ENCODE results near the gene SAMHD1.
"Not testable (repeated sequence)": the region's sequence is repeated elsewhere in the genome, so short reads cannot be mapped to it uniquely, and the experiment has no call there.

The SAMHD1 gene

DNA sequence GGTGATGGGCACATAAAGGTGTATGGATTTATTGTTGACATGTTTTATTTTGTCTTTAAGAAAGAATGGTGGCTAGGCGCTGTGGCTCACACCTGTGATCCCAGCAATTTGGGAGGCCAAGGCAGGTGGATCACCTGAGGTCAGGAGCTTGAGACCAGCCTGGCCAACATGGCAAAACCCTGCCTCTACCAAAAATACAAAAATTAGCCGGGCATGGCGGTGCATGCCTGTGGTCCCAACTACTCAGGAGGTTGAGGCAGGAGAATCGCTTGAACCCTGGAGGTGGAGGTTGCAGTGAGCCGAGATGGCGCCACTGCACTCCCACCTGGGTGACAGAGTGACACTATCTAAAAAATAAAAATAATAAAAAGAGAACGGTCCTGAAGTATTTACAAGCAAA is 45.4 kb downstream of the SAMHD1 start:
- DNase-seq: not testable (repeated sequence)

DNA sequence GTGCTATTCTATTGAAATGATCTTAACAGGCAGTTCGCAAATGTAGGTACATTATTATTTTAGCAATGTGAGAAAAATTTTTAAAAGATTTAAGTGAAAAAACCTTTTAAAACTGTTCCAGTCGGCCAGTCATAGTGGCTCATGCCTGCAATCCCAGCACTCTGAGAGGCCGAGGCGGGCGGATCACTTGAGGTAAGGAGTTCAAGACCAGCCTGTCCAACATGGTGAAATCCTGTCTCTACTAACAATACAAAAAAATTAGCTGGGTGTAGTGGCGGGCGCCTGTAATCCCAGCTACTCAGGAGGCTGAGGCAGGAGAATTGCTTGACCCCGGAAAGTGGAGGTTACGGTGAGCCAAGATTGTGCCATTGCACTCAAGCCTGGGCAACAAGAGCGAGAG is 45.9 kb downstream of the SAMHD1 start:
- DNase-seq: not testable (repeated sequence)

DNA sequence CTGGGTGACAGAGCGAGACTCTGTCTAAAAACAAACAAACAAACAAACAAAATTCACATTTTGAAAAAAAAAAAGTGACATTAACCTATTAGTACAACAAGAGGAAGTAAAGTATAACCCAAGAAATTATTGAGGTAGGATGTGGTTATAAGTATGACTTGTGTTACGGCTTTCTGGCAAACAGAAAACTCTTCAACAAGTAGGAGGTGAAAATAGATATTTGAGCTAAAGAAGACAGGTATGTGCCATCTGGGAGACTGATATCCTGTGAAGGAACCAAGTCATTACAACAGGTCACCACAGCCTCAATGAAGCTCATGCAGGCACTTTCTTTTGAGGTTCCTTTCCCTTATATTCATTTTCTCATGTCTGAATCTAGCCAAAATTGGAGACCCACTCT is 46.8 kb downstream of the SAMHD1 start:
- no peak for DNase-seq

DNA sequence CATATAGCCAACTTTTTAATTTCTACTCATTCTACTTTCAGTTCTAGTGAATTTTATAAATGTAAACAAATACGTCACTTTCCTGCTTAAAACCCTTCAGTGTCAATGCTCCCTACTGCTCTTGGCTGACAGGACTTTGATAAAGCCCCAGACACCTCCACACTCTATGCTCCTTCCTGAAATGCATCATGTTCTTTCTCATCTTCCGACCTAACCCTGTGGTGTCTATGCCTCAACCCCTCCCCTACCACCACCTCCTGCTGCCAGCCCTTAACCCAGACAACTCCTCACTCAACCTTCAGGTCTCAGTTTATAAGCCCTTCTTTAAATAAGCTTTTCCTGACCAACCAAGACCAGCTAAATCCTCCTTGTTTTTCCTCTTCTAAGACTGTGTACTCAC is 56.5 kb downstream of the SAMHD1 start:
- DNase-seq: no peak

DNA sequence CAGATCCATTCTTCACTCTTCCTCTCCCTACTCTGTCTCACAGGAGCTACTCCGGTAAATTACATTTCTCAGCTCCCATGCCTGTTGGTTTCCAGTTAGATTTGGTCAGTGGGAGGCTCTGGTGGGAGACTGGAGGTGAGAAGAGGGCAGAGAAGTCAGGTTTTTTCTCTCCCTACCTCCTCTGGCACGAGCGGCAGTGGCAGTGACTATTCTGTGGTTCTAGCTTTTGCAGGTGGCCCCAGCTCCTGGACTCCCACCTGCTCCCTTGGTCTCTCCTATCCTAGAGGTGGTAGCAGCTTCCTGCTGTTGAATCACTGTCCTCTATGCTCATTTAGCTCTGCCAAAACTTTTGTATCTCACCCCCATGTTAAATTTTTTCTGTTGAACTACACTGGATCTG is 57.7 kb downstream of the SAMHD1 start:
- DNase-seq: no peak

DNA sequence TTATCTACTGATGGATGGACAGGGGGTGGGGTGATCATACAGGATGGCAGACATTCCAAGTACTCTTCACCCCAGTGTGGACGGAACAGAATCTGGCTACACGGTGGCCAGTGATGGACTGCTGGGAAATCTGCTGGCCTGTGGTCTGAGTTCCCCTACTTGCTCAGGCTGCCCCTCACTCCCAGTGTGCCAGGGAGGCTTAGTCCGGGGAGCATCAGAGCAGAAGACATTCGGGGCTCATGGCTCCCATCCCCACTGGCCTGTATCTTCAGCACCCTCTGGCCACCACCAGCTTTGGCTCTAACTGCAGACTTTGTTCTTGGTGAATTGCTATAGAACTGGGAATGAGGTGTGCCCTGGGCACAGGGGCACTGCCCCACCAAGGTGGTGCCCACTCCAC is 60.3 kb downstream of the SAMHD1 start:
- no peak for DNase-seq

DNA sequence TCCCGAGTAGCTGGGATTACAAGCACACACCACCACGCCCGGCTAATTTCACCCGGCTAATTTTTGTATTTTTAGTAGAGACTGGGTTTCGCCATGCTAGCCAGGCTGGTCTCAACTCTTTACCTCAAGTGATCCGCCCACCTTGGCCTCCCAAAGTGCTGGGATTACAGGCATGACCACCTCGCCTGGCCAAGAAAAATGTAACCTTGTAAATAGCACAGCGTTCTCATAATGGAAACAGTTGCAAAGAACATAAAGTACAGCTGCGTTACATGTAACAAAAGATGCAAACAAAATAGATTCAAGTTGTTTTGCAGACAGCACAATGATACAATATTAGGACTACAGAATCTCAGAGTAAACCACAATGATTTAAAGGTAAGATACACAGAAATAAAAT is 60.9 kb downstream of the SAMHD1 start:
- no peak for DNase-seq

DNA sequence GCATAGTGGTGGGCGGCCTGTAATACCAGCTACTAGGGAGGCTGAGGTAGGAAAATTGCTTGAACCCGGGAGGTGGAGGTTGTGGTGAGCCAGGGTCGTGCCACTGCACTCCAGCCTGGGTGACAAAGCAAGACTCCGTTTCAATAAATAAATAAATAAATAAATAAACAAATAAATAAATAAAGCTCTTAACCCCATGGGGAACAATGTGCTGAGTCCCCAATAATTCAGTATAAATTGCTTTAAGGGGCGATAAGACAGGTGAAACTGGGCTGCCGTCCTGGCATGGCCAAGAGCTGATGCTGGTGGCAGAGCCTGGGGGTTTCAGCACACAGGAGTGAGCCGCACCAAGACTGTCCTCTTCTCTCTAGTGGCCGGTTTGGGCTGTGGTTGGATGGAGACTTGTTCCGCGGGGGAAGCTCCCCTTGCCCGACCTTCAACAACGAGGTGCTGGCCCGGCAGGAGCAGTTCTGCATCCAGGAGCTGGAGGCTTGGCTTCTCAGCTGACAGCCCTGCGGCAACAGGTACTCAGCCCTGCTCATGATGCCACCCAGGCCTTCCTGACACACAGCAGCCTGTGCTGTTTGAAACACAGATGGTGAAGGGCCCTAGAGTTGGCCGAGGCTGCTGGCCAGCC is 62.5 kb downstream of the SAMHD1 start:
- no peak for DNase-seq

DNA sequence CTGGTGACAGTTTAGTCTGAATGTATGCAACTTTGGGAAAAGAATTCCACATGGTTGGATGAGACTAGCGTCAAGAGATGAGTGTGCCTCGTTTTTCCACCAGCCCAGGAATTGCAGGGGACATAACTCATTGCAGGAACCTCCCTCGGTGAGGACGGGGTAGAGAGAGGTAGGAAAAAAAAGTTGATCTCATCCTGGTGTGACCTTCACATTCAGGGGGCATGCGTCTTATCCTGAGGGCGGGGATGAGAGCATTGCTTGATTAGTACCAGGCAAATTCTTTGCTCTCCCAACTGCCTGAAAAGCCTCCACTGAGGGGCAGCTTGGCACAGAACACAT is 63.8 kb downstream of the SAMHD1 start:
- DNase-seq: no peak

DNA sequence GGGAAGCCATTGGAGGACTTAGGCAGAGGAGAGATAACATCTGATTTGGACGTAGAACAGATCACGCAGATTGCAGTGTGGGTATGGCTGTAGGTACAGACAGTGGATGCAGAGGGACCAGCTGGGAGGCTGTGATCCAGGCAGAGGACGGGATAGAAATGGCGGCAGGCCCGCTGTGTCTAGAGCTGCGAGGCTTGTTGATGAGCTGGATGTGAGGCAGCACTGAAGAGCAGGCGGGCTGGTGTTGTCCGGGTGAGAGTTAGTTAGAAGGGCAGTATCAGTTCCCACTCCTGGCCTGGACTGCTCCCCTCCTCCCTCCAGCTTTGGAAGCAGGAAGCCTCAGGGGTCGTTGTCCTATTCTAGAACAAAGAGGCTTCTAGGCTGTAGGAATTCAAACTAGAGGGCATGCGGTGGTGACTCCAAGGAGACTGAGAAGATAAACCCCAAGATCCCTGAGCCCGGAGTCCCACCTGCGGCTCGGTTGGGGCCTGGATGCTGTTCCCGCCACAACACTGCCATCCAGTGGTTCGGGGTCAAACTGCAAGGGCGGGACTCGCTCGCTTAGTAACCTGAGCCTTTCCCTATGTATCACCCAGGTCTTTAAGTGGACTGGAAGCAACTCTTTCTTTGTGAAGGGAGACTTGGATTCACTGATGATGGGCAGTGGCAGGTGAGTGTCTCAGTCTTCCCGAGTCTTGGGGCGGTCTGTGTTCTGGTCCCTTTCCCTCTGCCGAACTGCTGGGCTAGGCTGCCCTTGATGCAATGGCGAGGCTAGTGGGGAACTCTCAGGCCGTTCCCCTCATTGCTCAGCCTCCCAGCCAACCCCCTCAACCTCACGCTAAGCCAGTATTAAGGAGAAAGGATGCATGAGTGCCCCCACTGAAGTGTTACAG is 64.4 kb downstream of the SAMHD1 start:
- peak; percentile 45 to 78 (median 58) for DNase-seq

DNA sequence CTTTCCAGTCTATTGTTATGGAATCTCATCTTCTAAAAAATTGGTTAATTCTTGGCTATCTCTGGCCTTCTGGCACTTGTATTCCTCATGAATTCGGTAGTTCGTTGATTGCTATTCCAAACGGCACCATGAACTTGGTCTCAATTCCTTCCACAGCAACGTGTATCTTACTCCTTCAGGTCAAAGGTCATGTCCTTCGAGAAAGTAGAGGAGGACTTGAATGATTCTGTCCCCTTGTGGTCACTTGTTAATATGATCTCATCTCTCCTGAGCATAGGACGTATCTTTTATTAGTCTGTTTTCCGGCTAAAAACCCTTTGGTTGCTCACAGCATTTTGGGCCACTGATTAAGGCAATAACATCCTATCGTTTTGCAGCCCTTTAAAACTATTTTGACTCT is 66.2 kb downstream of the SAMHD1 start:
- DNase-seq: no peak

DNA sequence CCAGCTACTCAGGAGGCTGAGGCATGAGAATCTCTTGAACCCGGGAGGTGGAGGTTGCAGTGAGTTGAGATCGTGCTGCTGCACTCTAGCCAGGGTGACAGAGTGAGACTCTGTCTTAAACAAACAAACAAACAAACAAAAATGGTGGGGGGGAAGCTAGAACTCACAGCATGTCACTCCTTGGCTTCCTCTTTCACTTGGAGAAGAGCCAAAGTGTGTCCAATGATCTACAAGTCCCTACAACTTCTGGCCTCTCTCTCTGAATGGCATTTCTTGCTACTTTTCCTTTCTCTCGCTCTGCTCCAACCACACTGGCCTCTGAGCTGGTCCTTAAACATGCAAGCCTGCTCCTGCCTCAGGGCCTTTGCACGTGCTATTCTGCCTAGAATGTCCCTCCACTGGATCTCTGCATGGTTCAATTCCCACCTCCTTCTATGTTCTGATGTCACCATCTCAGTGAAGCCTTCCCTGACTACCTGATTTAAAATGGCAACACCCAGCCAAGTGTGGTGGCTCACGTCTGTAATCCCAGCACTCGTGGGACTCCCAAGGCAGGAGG is 67.5 kb downstream of the SAMHD1 start:
- DNase-seq: no peak

DNA sequence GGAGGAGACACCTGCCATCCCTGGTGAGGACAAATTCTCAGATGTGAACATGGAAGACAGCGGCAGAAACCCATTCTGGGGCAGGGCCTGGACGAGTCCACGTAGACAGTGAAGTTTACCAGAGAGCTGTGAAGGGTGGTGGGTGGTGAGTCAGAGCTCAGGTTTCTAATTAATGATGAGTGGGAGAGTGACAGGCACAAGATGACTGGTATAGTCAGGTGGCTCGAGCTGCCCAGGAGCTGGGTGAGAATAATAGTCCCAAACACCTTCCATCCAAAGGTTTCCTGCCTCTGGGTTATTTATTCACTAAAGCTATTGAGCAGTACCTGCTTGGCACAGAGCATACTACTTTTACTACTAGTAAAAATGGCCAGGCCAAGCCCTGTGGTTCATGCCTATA is 69.6 kb downstream of the SAMHD1 start:
- DNase-seq: no peak

DNA sequence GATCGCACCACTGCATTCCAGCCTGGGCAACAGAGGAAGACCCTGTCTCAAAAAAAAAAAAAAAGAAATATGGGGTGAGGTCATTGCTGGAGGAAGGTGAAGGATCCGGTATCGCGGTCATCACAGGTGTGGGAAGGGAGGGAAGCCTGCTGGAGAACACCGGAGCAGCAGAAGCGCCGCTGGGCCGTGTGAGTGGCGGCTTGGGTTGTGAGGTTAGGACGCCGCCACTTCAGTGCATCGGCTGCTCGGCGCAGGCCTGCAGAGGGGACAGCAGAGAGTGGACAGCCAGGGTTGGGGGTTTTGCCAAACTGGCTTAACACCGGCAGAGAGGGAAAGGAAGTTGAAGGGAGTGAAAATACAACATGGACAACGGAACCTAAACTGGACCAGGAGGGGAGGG is 70.2 kb downstream of the SAMHD1 start:
- no peak for DNase-seq

DNA sequence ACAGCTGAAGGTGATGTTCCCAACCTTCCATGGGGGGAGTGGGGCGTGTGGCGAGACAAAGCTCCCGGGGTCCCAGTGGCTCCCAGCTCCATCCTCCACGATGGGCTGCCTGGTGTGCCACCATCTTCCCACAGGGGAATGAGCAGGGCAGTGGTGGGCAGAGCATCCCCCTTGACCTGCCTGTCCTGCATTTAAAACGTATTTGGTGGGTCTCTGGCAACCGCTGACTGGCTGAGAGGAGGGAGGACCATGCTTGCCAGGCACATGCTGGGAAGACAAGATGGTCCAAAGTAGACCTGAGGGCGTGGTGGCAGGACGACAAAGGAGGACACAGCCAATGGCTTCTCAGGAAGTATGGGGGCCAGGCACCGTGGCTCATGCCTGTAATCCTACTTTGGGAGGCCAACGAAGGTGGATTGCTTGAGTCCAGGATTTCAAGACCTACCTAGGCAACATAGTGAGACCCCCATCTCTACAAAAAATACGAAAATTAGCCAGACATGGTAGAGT is 70.7 kb downstream of the SAMHD1 start:
- no peak for DNase-seq

DNA sequence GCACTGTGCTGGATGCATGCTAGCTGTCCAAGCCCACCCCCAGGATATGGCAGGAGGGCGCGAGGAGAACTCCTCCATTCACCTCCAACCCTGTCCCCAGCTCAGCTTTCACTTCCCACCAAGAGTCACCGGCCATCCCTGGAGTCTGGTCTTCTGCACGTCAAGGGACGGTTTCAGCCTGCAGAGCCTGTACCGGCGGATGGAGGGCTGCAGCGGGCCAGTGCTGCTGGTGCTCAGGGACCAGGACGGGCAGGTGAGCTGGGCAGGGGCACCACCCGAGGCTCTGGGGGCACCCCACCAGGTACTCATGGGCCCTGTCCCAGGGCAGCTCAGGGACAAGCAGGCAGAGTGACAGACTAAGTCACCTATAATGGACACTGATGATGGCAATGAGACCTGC is 72.6 kb downstream of the SAMHD1 start:
- DNase-seq: no peak

DNA sequence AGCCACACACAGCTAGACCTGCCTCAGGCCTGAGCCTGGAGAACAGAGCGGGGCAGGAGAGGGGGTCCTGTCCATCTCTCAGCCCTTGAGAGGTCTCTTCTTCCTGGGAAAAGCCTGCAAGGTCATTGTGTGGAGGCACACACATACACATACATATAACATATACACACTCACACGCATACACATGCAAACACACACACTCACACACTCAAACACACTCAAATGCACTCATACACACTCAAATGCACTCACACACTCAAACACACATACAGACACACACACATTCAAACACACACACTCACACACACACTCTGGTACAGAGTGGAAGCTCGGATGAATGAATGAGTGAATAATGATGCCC is 75.1 kb downstream of the SAMHD1 start:
- no peak for DNase-seq

DNA sequence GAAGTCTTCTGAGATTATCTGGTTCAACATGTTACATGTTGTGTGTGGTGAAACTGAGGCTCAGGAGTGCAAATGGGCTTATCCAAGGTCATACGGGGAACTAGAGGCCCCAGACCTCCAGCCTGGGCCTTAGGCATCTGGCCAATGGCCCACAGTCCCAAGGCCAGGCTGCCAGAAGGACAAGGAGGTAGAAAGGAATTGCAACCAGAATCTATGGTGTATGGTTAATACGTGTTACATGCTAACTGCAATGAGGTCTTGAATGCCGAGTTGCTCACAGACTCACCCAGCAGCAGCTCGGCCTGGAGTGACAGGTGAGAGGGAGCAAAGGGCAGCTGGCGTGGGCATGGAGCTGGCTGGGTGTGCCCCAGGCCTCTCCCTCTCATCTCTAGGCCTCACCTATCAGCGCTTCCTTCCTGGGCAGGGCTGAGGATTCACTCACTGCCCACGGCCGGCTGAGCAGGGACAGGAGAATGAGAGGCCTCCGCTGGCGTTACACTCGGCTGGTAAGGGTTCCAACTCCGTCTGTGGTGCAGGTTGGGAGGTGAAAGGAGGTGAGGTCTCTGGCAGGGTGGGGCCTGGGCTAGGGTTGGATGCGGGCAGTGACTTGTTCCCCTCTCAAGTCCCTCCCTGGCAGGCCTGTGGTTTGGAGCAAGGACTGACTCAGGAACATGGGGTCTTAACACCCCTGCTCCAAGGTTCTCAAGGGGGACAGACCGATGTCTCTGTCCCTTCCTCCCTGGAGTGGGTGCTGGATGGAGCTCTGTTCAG is 75.6 kb downstream of the SAMHD1 start, which contains the start of gene TLDC2:
Gene TLDC2, plus strand, starts transcription at position 437 of the 771 bp plus-strand sequence. Its CDS starts 37 bp downstream, at position 474.
- DNase-seq: no peak

DNA sequence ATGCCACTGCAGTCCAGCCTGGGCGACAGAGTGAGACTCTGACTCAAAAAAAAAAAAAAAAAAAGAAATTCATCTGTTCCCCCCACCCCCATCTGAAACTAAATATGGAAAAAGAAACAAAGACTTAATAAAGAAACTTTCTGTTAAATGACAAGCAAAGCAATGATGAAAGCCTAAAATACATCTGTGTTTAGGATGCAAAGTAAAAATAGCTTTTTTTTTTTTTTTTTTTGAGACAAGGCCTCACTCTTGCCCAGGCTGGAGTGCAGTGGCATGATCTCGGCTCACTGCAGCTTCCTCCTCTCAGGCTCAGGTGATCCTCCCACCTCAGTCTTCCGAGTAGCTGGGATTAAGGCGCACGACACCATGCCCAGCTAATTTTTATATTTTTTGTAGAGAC is 76.4 kb downstream of the SAMHD1 start:
- not testable (repeated sequence) for DNase-seq

DNA sequence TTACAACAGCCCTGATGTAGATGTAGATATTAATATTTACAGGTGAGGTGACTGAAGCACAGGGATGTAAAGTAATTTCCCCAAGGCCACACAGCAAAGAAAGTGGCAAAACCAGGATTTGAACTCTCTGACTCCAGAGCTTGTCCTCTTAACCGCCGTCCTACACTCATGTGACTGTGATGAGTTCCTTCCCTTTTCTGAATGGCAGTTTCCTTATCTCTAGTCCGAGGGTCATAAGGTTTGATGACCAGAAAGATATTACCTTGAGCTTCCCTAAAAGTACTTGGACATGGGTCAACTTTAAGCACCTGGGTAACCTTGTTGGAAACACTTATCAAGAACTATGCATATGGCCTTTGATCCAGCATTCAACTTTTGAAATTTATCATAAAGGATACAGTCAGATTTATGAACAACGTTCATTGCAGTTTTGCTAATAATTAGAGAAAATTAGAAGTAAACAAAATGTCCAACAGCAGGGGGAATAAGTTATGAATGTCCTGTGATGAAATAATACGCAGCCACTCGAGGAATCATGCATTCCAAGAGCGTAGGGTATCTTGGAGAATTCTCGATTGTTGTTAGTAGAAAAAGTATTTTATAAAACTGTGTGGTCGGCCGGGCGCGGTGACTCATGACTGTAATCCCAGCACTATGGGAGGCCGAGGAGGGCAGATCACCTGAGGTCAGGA is 77.9 kb downstream of the SAMHD1 start:
- DNase-seq: no peak

DNA sequence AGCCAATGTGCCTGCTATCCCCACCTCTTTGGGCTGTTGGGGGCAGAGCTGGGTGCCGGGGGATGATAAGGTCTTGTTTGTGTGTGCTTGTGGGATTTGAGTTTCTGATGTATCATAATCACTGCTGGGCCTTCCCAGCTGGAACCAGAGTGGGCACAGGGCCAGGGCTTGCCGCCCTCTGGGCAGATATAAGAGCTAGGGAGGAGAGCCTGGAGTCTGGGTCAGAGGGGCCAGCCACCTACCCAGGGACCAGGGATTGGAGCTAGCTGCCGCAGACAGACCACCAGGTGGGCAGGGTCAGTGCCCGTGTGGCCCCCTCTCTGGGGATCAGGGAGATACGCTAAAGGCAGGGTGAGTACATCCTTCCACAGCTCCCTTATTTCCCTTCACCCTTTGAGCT is 78.7 kb downstream of the SAMHD1 start:
- DNase-seq: no peak
